Stimulated activated CD4-positive, alpha-beta T cell treated with anti-CD3 and anti-CD28 coated beads, Interleukin-15, amount 100 ng/mL, for 24 hours (primary cell): ENCODE measurements around the gene SMC5.
"Not testable (repeated sequence)": the region's sequence is repeated elsewhere in the genome, so short reads cannot be mapped to it uniquely, and the experiment has no call there.

ENCODE experiments used
- DNase-seq: peaks from one replicate; pipeline ENCODE4 v3.0.0-alpha.2; 2020

SMC5 gene

DNA sequence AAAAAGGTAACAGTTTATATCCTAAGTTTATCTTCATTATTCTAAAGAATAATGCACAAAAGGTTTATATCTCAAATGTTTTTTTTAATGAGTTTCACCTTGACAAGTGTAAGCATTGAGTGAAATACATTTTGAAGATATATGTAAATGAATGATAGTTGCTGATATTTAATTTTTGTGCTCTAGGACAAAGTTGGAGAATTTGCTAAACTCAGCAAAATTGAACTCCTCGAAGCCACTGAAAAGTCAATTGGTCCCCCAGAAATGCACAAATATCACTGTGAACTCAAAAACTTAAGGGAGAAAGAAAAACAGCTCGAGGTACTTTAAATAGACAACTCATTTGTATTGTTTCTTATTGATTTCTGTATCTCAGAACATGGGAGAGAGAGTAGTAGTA lies 19.5 kb downstream of the SMC5 start:
- DNase-seq = no peak

DNA sequence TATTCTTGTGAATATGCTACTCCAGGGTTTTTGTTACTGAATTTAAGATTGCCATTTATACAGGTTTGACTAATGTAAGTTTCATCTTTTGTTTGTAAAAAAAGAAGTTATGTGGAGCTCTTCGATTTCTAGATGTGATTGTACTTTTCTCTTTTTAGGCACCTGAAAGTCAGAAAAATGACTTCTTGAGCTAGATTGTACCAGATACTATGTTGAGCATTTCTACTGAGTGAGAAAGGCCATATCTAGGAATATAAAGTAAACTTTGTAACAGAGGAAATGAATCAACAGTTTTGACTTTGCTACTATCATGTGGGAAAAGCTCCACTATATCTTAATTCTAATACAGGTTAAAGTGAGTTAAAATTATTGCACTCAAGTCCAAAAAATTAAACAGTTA lies 25.1 kb downstream of the SMC5 start:
- no peak for DNase-seq

DNA sequence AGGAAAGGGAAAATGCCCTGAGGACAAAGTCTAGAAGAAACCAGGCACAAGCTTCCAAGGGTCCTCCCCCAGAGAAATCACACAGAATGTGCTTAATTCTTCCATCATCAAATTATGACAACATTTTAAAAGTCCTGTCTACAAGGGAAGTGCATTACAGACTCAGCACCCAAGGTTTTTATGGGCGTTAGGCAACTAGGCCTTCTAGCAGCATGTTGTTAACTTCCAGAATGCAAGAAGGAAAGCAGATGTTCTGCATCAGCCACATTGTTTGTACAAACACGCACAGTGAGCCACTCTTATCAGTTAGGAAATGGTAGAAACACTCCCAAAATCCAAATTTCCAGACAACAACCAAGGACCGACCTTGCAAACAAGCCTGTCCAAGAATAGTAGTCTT lies 26.5 kb downstream of the SMC5 start:
- DNase-seq = no peak

- DNase-seq = no peak
Observed at GRCh38 chr9:70285981-70286598, 27.3 kb downstream of the SMC5 start.

DNA sequence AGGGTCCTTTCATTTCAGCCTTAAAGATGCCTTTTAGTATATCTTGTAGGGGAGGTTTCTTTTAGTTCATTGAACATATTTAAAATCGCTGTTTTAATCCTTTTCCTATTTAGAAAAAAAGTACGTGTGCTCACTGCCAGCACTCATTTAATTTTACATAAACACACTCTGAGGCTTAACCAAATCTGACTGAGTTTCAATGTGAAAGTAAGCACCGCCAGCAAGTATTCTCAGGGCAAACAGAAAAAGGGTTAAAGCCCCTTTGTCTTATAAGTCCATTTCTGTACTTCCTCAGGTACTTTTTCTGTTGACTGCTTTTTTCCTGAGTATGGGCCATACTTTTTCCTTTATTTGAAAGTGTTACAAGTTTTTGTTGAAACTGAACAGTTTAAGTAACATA lies 31.8 kb downstream of the SMC5 start:
- no peak for DNase-seq

DNA sequence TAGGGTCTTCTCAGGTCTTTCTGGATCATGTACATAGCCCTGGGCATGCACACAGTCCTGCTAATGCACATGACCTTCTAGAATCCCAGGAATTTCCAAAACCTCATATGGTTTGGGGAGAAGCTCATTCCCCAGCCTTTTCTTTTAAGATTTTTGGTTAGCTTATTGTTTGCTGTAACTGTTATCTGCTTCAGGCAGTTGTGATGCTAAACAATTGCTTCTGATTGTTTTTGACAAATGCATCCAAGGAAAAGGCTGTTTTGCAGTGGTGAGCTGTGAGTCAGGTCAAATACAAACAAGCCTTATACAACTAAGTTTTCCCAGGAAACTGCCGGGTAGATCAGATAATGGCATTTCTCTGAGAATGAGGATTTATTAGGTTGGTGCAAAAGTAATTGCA lies 32.7 kb downstream of the SMC5 start:
- DNase-seq = no peak

DNA sequence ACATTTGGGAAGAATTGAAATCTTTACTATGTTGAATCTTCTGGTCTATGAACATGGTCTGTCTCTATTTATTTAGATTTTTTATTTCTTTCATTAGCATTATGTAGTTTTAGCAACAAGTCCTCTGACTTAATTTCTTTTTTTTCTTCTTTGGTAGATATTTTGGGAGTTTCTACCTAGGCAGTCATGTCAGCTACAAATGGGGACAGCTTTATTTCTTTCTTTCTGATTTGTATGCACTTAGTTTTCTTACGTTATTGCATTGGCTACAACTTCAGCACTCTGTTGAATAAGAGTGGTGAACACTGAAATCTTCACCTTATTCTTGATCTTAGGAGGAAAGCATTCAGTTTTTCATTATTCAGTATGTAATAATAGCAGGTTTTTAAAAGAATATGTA lies 33.5 kb downstream of the SMC5 start:
- no peak for DNase-seq

DNA sequence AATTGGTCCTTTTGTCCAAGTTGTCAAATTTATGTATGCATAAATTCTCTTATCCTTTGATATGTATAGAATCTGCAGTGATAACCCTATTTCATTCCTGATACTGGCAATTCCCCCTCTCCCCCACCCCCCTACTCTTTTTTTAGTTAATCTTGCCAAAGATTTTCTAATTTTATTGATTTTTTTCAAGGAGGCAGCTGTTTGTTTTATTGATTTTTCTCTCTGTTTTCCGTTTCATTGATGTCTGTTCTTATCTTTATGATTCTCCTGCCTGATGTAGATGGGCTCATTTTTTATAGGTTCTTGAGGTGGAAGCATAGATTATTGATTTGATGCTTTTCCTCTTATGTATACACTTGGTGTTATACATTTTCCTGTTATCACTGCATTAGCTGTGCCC lies 34.4 kb downstream of the SMC5 start:
- DNase-seq = no peak

GRCh38 chr9:70297141-70297540 lies 38.4 kb downstream of the SMC5 start:
- no peak for DNase-seq

GRCh38 chr9:70298245-70298771 lies 39.5 kb downstream of the SMC5 start:
- no peak for DNase-seq

GRCh38 chr9:70303268-70303667 lies 44.5 kb downstream of the SMC5 start:
- DNase-seq = no peak

- DNase-seq = no peak
Observed at GRCh38 chr9:70304810-70305209, 46.0 kb downstream of the SMC5 start.

DNA sequence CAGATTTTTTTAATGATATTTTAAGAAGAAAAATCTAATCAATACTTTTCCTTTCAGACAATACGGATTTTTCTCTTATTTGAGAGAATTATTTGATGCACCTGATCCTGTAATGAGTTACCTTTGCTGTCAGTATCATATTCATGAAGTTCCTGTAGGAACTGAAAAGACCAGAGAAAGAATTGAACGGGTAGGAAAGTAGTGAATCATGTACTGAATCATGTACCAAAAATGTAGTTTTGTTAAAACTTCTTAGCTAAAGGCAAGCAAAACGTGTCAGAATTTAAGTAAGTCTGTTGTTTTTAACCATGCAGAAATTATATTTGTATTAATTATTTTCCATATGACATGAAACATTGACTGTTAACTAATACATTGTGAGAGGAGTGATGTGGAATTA lies 56.6 kb downstream of the SMC5 start:
- DNase-seq = no peak

- DNase-seq = no peak
Observed at GRCh38 chr9:70318002-70318401, 59.2 kb downstream of the SMC5 start.

DNA sequence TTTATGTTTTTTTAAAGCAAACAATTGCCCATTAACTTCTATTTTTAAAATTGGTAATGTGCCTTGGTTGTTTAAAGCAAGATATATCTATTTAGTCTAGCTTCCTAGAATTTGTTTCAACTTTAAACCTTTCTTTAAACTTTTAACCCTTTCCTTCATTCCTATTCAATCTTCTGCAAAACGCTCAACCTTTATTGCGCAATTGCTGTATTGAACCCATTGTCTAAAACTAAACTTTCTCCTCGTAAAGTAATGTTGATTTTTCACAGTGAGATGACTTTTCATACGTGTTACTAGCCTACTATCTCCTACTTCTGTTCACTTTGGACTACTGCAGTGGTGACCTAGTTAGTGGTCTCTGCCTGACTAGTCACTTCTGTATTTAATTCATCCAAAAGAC lies 63.3 kb downstream of the SMC5 start:
- no peak for DNase-seq

DNA sequence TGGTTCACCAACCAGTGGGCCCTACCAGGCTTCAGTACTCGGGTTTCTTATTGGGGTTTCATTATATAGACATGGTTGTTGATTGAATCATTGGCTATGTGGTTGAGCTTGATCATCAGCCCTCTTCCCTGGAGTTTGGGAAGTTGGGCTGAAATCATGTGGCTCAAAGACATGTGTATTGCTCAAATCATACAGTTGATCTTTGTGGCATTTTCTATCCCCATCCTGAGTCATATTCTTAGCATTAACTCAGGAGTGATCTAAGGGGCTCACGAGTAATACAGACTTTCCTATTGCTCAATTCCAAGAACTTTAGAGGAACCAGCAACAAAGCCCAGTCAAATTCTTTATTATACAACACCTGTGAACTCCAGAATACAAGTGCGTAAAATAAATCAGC lies 66.2 kb downstream of the SMC5 start:
- no peak for DNase-seq

GRCh38 chr9:70328625-70329024 lies 69.8 kb downstream of the SMC5 start:
- DNase-seq = not testable (repeated sequence)

DNA sequence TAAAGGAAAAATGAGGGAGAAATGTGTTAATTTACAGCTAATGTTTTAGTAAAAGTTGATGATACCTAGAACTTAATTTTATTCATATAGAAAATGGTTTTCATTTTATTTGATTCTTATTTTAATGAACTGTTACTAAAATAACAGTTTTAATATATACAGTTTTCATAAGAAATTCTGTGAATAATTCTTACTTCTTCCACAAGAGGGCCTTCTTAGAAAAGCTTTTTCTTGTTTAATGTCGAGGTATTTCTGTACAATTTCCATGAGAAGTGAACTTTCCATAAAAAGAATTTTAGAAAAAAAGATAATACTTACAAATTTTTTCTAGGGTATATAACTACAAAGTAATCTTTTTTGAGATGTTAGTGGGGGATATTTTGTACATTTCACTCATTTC lies 81.8 kb downstream of the SMC5 start:
- DNase-seq = no peak

DNA sequence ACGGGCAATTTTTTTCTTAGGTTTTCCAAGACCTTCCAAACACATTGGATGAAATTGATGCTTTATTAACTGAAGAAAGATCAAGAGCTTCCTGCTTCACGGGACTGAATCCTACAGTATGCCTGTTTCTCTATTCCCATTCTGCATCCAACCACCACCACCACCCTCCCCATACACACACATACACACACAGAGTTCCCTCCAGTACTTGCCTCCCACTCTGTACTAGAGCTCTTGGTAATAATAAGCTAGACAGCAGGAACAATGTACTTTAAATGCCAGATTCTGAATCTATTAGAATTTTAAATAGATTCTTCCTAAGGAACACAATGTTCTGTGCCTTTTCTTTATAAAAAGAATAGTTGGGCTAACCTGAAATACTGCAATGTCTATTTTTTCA lies 88.3 kb downstream of the SMC5 start:
- no peak for DNase-seq

DNA sequence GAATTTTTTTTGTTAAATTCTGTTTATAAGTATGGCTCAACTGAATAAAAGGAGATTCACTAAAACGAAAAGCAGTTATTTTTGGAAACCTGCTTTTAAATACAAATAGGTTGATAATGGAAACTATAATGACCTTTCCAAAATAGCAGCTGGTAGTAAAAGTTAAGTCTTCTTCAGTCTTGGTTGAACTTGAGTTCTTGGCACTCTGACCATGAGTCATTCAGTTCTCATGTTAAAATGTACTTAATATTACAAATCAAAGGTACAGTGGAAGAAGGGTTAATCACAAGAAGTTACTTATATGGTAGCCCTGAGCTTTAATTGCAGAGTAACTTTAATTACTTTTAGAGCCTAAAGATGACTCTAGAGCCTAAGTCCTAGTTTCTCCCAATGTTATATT lies 93.6 kb downstream of the SMC5 start:
- DNase-seq = no peak

DNA sequence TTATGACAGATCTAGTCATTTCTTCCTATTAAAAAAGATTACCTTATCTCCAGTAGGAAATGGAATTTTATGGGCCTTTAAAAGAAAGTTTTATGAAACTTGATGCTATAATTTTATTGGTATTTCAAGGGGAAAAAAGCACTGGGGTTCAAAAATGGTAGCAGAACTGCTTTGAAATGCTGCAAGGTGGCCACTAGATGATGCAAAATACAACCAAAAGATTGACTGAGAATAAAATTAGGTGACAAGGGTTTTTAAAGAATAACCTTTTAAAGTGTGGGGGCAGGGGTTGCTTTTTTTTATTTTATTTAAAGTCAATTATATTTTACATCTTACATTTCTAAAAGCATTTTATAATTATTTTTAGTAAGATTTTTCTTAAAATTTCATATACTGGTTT lies 94.0 kb downstream of the SMC5 start:
- no peak for DNase-seq

DNA sequence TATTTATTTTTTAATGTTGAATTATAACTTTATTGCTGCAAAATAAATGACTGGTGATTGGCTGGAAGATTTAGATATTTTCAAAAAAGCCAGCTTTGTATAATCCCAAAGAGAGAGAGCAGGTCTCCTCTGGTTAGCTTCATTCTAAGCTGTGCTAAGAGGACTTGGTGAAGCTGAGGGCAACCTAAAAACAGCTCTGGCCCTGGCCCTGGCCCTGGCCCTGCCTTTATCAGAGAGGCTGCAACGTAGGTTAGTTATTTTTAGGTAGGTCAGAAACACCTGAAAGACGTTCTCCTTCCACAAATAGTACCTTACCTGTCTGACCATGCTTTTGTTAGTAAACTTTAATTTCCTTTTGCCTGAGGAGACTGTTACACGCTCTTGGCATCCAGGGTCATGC lies 97.0 kb downstream of the SMC5 start:
- no peak for DNase-seq

- DNase-seq = no peak
Observed at GRCh38 chr9:70362952-70363351, 104.2 kb downstream of the SMC5 start.

DNA sequence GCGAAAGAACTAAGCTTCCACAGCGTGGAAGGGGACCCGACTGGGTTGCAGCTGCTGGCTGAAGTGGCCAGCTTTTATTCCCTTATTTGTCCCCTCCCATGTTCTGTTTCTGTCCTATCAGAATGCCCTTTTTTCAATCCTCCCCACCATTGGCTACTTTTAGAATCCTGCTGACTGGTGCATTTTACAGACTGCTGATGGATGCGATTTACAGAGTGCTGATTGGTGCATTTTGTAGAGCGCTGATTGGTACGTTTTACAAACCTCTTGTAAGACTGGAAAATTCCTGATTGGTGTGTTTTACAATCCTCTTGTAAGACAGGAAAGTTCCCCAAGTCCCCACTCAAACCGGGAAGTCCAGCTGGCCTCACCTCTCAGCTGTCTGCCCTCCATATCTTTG lies 105.0 kb downstream of the SMC5 start:
- no peak for DNase-seq

- DNase-seq = no peak
Observed at GRCh38 chr9:70367305-70367930, 108.6 kb downstream of the SMC5 start.
